ENCODE results near the gene SULF2. TPM values are rescaled to one million over a fixed set of nuclear protein-coding genes. Genes with fewer than 3 reads are reported as not detected.

The SULF2 gene
- total RNA-seq, 1 experiment from 2014 or later, result 82.2 TPM

GRCh38 chr20:47614703-47615309 lies 170.5 kb downstream of the SULF2 start:
- CTCF ChIA-PET, result interaction anchor here (0.6 to 2.0 kb wide), 6 partner anchors 37 to 1006 kb away, joined by 3 to 11 read pairs (median 3); no protein-coding TSS in a partner anchor
- POLR2A ChIA-PET, result interaction anchor here (0.8 to 1.7 kb wide), 3 partner anchors 24 to 150 kb away, joined by 4 to 6 read pairs (median 4); no protein-coding TSS in a partner anchor

DNA sequence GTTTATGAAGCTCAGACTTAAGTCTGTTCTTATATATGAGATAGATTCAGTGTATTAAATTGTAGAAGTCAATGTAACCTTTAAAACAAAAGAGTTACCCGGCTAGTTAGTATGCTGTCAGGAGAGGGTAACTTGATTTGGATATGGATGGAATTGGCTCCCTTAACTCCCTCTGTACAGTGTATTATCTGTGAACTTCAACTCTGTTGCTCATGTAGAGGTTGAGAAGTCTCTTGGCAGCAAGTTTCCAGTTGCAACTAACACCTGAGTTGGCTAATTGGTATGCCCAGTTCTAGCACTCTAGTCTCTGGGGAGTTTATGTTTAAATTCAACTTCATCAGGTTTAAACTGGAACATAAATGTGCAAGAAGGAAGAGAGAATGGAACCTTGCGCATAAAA lies 172.6 kb downstream of the SULF2 start:
- H3K4me3 Mint-ChIP-seq (ENCODE audit: unreplicated experiment), result no peak overlapping the region
- POLR2A ChIA-PET, result interaction anchor here (0.6 to 0.8 kb wide), 2 partner anchors 11 to 36 kb away, joined by 3 read pairs; no protein-coding TSS in a partner anchor
- H3K4me1 Mint-ChIP-seq (ENCODE audit: insufficient read depth, unreplicated experiment), result peaks cover 12% of the 10 kb centered on the region
- H3K27me3 Mint-ChIP-seq (ENCODE audit: insufficient read depth, unreplicated experiment), result no peaks in the 10 kb centered on the region
- CTCF ChIA-PET, result interaction anchor here (0.6 to 1.1 kb wide), 5 partner anchors 22 to 855 kb away, joined by 3 read pairs; partner anchors contain the start of gene NCOA3
- H3K9me3 Mint-ChIP-seq (ENCODE audit: unreplicated experiment), result no peaks in the 10 kb centered on the region
- H3K27ac Mint-ChIP-seq (ENCODE audit: low read depth, unreplicated experiment), result no peak overlapping the region
- H3K36me3 Mint-ChIP-seq (ENCODE audit: insufficient read depth, unreplicated experiment), result peaks cover 13% of the 10 kb centered on the region
- intact Hi-C loops (cut with micrococcal nuclease), result no loop called here
- no peak for TF ChIP-seq CTCF (IDR thresholded peaks at IDR 0.05; ENCODE audit: unreplicated experiment)
- BruUV-seq (replicated peaks), result no TSS peak
- no peak for DNase-seq (ENCODE audit: unreplicated experiment)

More at GRCh38 chr20:47614703-47615309, 170.5 kb downstream of the SULF2 start:
- Mint-ChIP-seq H3K27me3 (ENCODE audit: insufficient read depth, unreplicated experiment) (no peaks in the 10 kb centered on the region), H3K4me3 (ENCODE audit: unreplicated experiment) (no peak overlapping the region), H3K27ac (ENCODE audit: low read depth, unreplicated experiment) (no peak overlapping the region), H3K9me3 (ENCODE audit: unreplicated experiment) (no peaks in the 10 kb centered on the region), H3K4me1 (ENCODE audit: insufficient read depth, unreplicated experiment) (peaks cover 12% of the 10 kb centered on the region), H3K36me3 (ENCODE audit: insufficient read depth, unreplicated experiment) (peaks cover 10% of the 10 kb centered on the region)
- no peak for DNase-seq (ENCODE audit: unreplicated experiment)
- BruUV-seq (replicated peaks), result no TSS peak
- TF ChIP-seq CTCF (IDR thresholded peaks at IDR 0.05; ENCODE audit: unreplicated experiment), result no peak
- intact Hi-C loops (cut with micrococcal nuclease), result no loop called here

- TF ChIP-seq CTCF (IDR thresholded peaks at IDR 0.05; ENCODE audit: unreplicated experiment), result no peak
- Mint-ChIP-seq H3K4me1 (ENCODE audit: insufficient read depth, unreplicated experiment) (peaks cover 19% of the 10 kb centered on the region), H3K4me3 (ENCODE audit: unreplicated experiment) (no peak overlapping the region), H3K36me3 (ENCODE audit: insufficient read depth, unreplicated experiment) (peaks cover 11% of the 10 kb centered on the region), H3K27ac (ENCODE audit: low read depth, unreplicated experiment) (no peak overlapping the region), H3K9me3 (ENCODE audit: unreplicated experiment) (no peaks in the 10 kb centered on the region), H3K27me3 (ENCODE audit: insufficient read depth, unreplicated experiment) (no peaks in the 10 kb centered on the region)
- no peak for DNase-seq (ENCODE audit: unreplicated experiment)
- no TSS peak for BruUV-seq (replicated peaks)
- POLR2A ChIA-PET, result interaction anchor here (0.6 to 2.6 kb wide), 3 partner anchors 12 to 35 kb away, joined by 3 to 10 read pairs (median 3); no protein-coding TSS in a partner anchor
- intact Hi-C loops (cut with micrococcal nuclease), result no loop called here
- CTCF ChIA-PET, result interaction anchor here (0.6 to 0.8 kb wide), 3 partner anchors 110 to 398 kb away, joined by 3 read pairs; partner anchors contain the start of gene NCOA3
These were observed 173.5 kb downstream of the SULF2 start for GRCh38 chr20:47611785-47612184.

GRCh38 chr20:47610945-47611250 lies 174.4 kb downstream of the SULF2 start:
- DNase-seq (ENCODE audit: unreplicated experiment), result no peak
- H3K4me1 Mint-ChIP-seq (ENCODE audit: insufficient read depth, unreplicated experiment), result peaks cover 19% of the 10 kb centered on the region
- H3K27ac Mint-ChIP-seq (ENCODE audit: low read depth, unreplicated experiment), result peak overlapping the region; percentile 47
- intact Hi-C loops (cut with micrococcal nuclease), result no loop called here
- peaks cover 11% of the 10 kb centered on the region for H3K36me3 Mint-ChIP-seq (ENCODE audit: insufficient read depth, unreplicated experiment)
- ChIA-PET CTCF (interaction anchor here (0.5 to 3.1 kb wide), 6 partner anchors 10 to 414 kb away, joined by 3 to 21 read pairs (median 4); no protein-coding TSS in a partner anchor), POLR2A (interaction anchor here (0.7 to 3.7 kb wide), 6 partner anchors 10 to 176 kb away, joined by 3 to 19 read pairs (median 7); no protein-coding TSS in a partner anchor)
- no peak for TF ChIP-seq CTCF (IDR thresholded peaks at IDR 0.05; ENCODE audit: unreplicated experiment)
- H3K4me3 Mint-ChIP-seq (ENCODE audit: unreplicated experiment), result no peak overlapping the region
- no peaks in the 10 kb centered on the region for H3K27me3 Mint-ChIP-seq (ENCODE audit: insufficient read depth, unreplicated experiment)
- H3K9me3 Mint-ChIP-seq (ENCODE audit: unreplicated experiment), result no peaks in the 10 kb centered on the region
- no TSS peak for BruUV-seq (replicated peaks)
